ENCODE results near the gene AGBL3. TPM values are rescaled to one million over a fixed set of nuclear protein-coding genes. Genes with fewer than 3 reads are reported as not detected.

Gene AGBL3
- total and polyA plus RNA-seq, 8 donors: 2.7 to 15.3 (median 11.3) TPM

- Histone ChIP-seq H3K9me3 (no peaks in the 10 kb centered on the region), H3K4me3 (no peak overlapping the region), H3K4me1 (peaks cover 0 to 5% of the 10 kb centered on the region in 2 donors), H3K27me3 (no peaks in the 10 kb centered on the region), H3K27ac (no peak overlapping the region), H3K36me3 (peaks cover 0 to 8% of the 10 kb centered on the region in 2 donors)
- ATAC-seq: no peak
- TF ChIP-seq, protein P1, sequence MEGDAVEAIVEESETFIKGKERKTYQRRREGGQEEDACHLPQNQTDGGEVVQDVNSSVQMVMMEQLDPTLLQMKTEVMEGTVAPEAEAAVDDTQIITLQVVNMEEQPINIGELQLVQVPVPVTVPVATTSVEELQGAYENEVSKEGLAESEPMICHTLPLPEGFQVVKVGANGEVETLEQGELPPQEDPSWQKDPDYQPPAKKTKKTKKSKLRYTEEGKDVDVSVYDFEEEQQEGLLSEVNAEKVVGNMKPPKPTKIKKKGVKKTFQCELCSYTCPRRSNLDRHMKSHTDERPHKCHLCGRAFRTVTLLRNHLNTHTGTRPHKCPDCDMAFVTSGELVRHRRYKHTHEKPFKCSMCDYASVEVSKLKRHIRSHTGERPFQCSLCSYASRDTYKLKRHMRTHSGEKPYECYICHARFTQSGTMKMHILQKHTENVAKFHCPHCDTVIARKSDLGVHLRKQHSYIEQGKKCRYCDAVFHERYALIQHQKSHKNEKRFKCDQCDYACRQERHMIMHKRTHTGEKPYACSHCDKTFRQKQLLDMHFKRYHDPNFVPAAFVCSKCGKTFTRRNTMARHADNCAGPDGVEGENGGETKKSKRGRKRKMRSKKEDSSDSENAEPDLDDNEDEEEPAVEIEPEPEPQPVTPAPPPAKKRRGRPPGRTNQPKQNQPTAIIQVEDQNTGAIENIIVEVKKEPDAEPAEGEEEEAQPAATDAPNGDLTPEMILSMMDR (IDR thresholded peaks at IDR 0.05): no peak
- DNase-seq: no peak
- intact Hi-C loops (cut with DNase I): no loop called here
Measured at GRCh38 chr7:134945691-134946090, 40.6 kb upstream of the AGBL3 start.

DNA sequence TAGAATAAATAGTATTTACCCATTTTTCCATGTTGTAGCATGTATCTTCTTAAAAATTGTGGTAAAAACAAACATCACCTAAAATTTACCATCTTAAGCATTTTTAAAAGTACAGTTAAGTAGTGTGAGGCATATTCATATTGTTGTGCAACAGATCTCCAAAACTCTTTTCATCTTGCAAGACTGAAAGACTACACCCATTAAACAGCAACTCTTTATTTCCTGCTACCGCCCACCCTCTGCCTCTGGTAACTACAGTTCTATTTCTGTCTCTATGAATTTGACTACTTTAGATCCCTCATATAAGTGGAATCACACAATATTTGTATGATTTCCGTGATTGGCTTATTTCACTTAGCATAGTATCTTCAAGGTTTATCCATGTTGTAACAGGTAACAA, 40.0 kb upstream of the AGBL3 start:
- Histone ChIP-seq H3K9me3 (no peaks in the 10 kb centered on the region), H3K36me3 (peaks cover 0 to 14% of the 10 kb centered on the region in 2 donors), H3K27me3 (no peaks in the 10 kb centered on the region), H3K4me1 (peaks cover 0 to 5% of the 10 kb centered on the region in 2 donors), H3K4me3 (no peak overlapping the region), H3K27ac (no peak overlapping the region)
- DNase-seq: no peak
- intact Hi-C loops (cut with DNase I): no loop called here
- TF ChIP-seq, protein P1 (IDR thresholded peaks at IDR 0.05): no peak
- peak; percentile 32 for ATAC-seq

- peak in 1 of 4 donors; percentile 70 for DNase-seq
- Histone ChIP-seq H3K4me3 (no peak overlapping the region), H3K36me3 (peaks cover 0 to 21% of the 10 kb centered on the region in 2 donors), H3K9me3 (no peaks in the 10 kb centered on the region), H3K4me1 (no peaks in the 10 kb centered on the region), H3K27ac (no peak overlapping the region), H3K27me3 (no peaks in the 10 kb centered on the region)
- intact Hi-C loops (cut with DNase I): no loop called here
- ATAC-seq: no peak
- TF ChIP-seq, protein P1 (IDR thresholded peaks at IDR 0.05): no peak
Measured at GRCh38 chr7:134947329-134947728, 39.0 kb upstream of the AGBL3 start.

GRCh38 chr7:134947831-134948230, 38.5 kb upstream of the AGBL3 start:
- Histone ChIP-seq H3K4me3 (no peak overlapping the region), H3K4me1 (no peaks in the 10 kb centered on the region), H3K36me3 (peaks cover 0 to 22% of the 10 kb centered on the region in 2 donors), H3K9me3 (no peaks in the 10 kb centered on the region), H3K27me3 (no peaks in the 10 kb centered on the region), H3K27ac (no peak overlapping the region)
- intact Hi-C loops (cut with DNase I): no loop called here
- no peak for ATAC-seq
- no peak for DNase-seq
- TF ChIP-seq, protein P1 (IDR thresholded peaks at IDR 0.05): no peak

DNA sequence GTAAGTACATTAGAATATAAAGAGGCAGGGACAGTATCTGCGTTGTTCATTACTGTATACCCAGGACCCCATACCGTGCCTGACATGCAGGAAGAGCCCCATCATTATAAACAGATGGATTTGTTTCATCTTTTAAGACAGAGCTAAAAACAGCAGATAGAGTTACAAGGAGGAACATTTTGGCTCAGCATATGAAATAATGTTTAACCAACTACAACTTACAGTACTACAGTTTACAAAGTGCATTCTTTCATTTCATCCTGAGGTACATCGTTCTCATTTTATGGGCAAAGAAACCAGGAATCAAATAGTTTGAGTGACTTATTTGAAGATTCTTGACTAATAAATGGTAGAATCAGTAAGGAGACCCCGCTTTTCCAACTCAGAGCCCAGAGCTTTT, 38.1 kb upstream of the AGBL3 start:
- Histone ChIP-seq H3K27ac (no peak overlapping the region), H3K4me1 (no peaks in the 10 kb centered on the region), H3K36me3 (peaks cover 0 to 25% of the 10 kb centered on the region in 2 donors), H3K4me3 (no peak overlapping the region), H3K27me3 (no peaks in the 10 kb centered on the region), H3K9me3 (no peaks in the 10 kb centered on the region)
- DNase-seq: no peak
- TF ChIP-seq, protein P1 (IDR thresholded peaks at IDR 0.05): no peak
- ATAC-seq: no peak
- intact Hi-C loops (cut with DNase I): no loop called here
